LNCaP clone FGC (cell line): ENCODE data around the gene CHCHD10.
A peak's percentile ranks its signal among the peaks of the same experiment; 100 is the strongest.

Experiments
- DNase-seq: peaks from one replicate; pipeline ENCODE4 v3.0.0-alpha.2; 2011; ENCODE audit warnings: low read depth
- H3K4me3 ChIP-seq: 2 replicates; pipeline ENCODE4 v1.5.1; 2011; ENCODE audit warnings: mild to moderate bottlenecking, low read depth, low read length, control low read depth
- CTCF ChIP-seq: IDR thresholded peaks from 2 replicates; pipeline ENCODE4 v1.5.1; 2012; ENCODE audit warnings: mild to moderate bottlenecking; ENCODE audit not compliant: control insufficient read depth, insufficient read depth; ENCODE audit errors: extremely low read depth

The CHCHD10 gene

GRCh38 chr22:23793326-23793725, 25.6 kb upstream of the CHCHD10 start:
- no peak for TF ChIP-seq CTCF
- H3K4me3 ChIP-seq = no peak overlapping the region
- no peak for DNase-seq

GRCh38 chr22:23791738-23792645, 24.2 kb upstream of the CHCHD10 start:
- no peak for DNase-seq
- no peak overlapping the region for H3K4me3 ChIP-seq
- no peak for TF ChIP-seq CTCF

- DNase-seq = no peak
These were observed 23.3 kb upstream of the CHCHD10 start for GRCh38 chr22:23790819-23791737.

GRCh38 chr22:23789638-23790037, 21.9 kb upstream of the CHCHD10 start:
- no peak overlapping the region for H3K4me3 ChIP-seq
- TF ChIP-seq CTCF = no peak
- no peak for DNase-seq

More at GRCh38 chr22:23790819-23791737, 23.3 kb upstream of the CHCHD10 start:
- no peak overlapping the region for H3K4me3 ChIP-seq
- TF ChIP-seq CTCF = no peak

GRCh38 chr22:23789121-23789520, 21.3 kb upstream of the CHCHD10 start:
- no peak overlapping the region for H3K4me3 ChIP-seq
- DNase-seq = no peak
- TF ChIP-seq CTCF = no peak

- TF ChIP-seq CTCF = no peak
- DNase-seq = no peak
- H3K4me3 ChIP-seq = peak overlapping the region; percentile 83
These were observed 20.1 kb upstream of the CHCHD10 start for GRCh38 chr22:23787910-23788309.
